Neural crest cell (in vitro differentiated cells): ENCODE data around the gene GNG14. TPM values are rescaled to one million over a fixed set of nuclear protein-coding genes. Genes with fewer than 3 reads are reported as not detected.
"Not testable (repeated sequence)": the region's sequence is repeated elsewhere in the genome, so short reads cannot be mapped to it uniquely, and the experiment has no call there.

Experiments used
- DNase-seq: peaks from one replicate; pipeline ENCODE4 v3.0.0; 2021; ENCODE audit warnings: low read depth, mixed read lengths, low spot score
- H3K27ac Mint-ChIP-seq: one replicate; pipeline ENCODE4 v1.8.0; 2021; ENCODE audit warnings: mild to moderate bottlenecking, mixed read lengths; ENCODE audit not compliant: unreplicated experiment
- H3K27me3 Mint-ChIP-seq: 2 replicates; pipeline ENCODE4 v1.8.0; 2021; ENCODE audit warnings: low read depth, mild to moderate bottlenecking, mixed read lengths
- H3K36me3 Mint-ChIP-seq: 2 replicates; pipeline ENCODE4 v1.8.0; 2021; ENCODE audit warnings: low read depth, mild to moderate bottlenecking, mixed read lengths
- H3K4me1 Mint-ChIP-seq: 2 replicates; pipeline ENCODE4 v1.8.0; 2021; ENCODE audit warnings: mixed read lengths
- H3K4me3 Mint-ChIP-seq: one replicate; pipeline ENCODE4 v1.8.0; 2021; ENCODE audit warnings: mild to moderate bottlenecking, mixed read lengths
- H3K9me3 Mint-ChIP-seq: 2 replicates; pipeline ENCODE4 v1.8.0; 2021; ENCODE audit warnings: mixed read lengths
- CTCF ChIP-seq: fragments of 200-600 bp; sonication (generic); conservative IDR thresholded peaks from 2 replicates; pipeline ENCODE4 v1.5.0; 2021; ENCODE audit warnings: antibody characterized with exemption, mild to moderate bottlenecking
- total RNA-seq: library from RNA; stranded (reverse); gene quantifications from 2 replicates; pipeline ENCODE4 v1.2.1, GENCODE V29; 2021

Gene GNG14
- total RNA-seq, 1 donor from 2014 or later = not detected

GRCh38 chr19:12723381-12723640 is 35.5 kb downstream of the GNG14 start:
- Mint-ChIP-seq H3K4me1 (peaks cover 40% of the 10 kb centered on the region), H3K9me3 (no peaks in the 10 kb centered on the region), H3K4me3 (peak overlapping the region; percentile 100), H3K27me3 (peaks cover 10% of the 10 kb centered on the region), H3K27ac (peak overlapping the region; percentile 100), H3K36me3 (peaks cover 15% of the 10 kb centered on the region)
- TF ChIP-seq CTCF = no peak
- DNase-seq = no peak

- peak; percentile 67 for DNase-seq
- H3K36me3 Mint-ChIP-seq = peaks cover 15% of the 10 kb centered on the region
- H3K27me3 Mint-ChIP-seq = peaks cover 10% of the 10 kb centered on the region
- H3K4me1 Mint-ChIP-seq = peaks cover 40% of the 10 kb centered on the region
- peak within 1 kb of the TSS; percentile 100 for H3K27ac Mint-ChIP-seq
- TF ChIP-seq CTCF = no peak
- H3K9me3 Mint-ChIP-seq = no peaks in the 10 kb centered on the region
- peak within 1 kb of the TSS; percentile 100 for H3K4me3 Mint-ChIP-seq
Observed at GRCh38 chr19:12723641-12724426, 36.0 kb downstream of the GNG14 start, which contains the start of gene TNPO2. Gene TNPO2 (minus strand): TSS chr19:12723932. CDS start chr19:12720977, 2,955 bp downstream.

GRCh38 chr19:12725612-12726011 is 37.8 kb downstream of the GNG14 start:
- not testable (repeated sequence) for H3K27ac Mint-ChIP-seq
- H3K27me3 Mint-ChIP-seq = peaks cover 10% of the 10 kb centered on the region

DNA sequence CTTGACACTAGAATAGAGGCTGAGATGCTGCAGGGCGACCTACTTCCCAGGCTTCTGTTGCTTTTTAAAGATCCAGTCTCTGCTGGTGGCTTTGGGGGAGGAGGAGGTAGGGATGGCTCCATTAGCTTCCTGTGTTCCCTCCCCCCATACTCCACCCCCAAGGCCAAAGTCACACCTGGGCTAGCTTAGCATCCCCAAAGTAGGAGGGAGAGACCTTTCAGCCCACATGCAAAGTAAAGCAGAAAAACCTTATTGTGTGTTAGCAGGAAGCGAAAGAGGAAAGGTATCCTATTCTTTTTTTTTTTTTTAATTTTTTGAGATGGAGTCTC is 39.2 kb downstream of the GNG14 start:
- no peak overlapping the region for H3K27ac Mint-ChIP-seq
- peak overlapping the region; percentile 81 for H3K4me3 Mint-ChIP-seq
- peaks cover 15% of the 10 kb centered on the region for H3K36me3 Mint-ChIP-seq
- no peaks in the 10 kb centered on the region for H3K9me3 Mint-ChIP-seq
- H3K4me1 Mint-ChIP-seq = peaks cover 32% of the 10 kb centered on the region
- peaks cover 7% of the 10 kb centered on the region for H3K27me3 Mint-ChIP-seq
- no peak for TF ChIP-seq CTCF
- DNase-seq = no peak

More at GRCh38 chr19:12725612-12726011, 37.8 kb downstream of the GNG14 start:
- Mint-ChIP-seq H3K36me3 (peaks cover 20% of the 10 kb centered on the region), H3K4me3 (peak overlapping the region; percentile 64), H3K4me1 (peaks cover 40% of the 10 kb centered on the region)
- H3K9me3 Mint-ChIP-seq, DNase-seq: not testable (repeated sequence)

DNA sequence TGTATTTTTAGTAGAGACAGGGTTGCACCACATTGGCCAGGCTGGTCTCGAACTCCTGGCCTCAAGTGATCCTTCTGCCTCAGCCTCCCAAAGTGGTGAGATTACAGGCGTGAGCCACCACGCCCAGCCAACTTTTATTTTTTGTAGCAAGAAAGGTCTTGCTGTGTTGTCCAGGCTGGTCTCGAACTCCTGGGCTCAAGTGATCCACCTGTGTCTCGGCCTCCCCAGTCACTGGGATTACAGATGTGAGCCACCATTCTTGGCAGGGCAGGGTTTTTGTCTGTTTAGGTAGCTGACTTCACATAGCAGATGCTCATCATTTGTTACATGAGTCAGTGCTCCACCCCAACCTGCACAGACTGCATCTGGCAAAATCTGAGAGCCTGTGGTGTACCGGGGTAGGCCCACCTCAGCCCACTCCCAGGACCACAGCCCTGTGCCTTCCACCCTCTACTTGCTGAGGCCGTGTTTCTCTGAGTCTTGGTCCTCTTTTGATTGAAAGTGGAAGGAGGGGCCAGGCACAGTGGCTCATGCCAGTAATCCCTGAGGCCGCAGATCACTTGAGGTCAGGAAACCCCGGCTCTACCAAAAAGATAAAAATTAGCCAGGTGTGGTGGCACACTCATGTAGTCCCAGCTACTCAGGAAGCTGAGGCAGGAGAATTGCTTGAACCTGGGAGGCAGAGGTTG is 40.1 kb downstream of the GNG14 start:
- no peaks in the 10 kb centered on the region for H3K9me3 Mint-ChIP-seq
- H3K4me3 Mint-ChIP-seq = peak overlapping the region; percentile 41
- H3K27me3 Mint-ChIP-seq = peaks cover 2% of the 10 kb centered on the region
- no peak overlapping the region for H3K27ac Mint-ChIP-seq
- peaks cover 34% of the 10 kb centered on the region for H3K4me1 Mint-ChIP-seq
- H3K36me3 Mint-ChIP-seq = peaks cover 18% of the 10 kb centered on the region
- no peak for TF ChIP-seq CTCF
- no peak for DNase-seq

DNA sequence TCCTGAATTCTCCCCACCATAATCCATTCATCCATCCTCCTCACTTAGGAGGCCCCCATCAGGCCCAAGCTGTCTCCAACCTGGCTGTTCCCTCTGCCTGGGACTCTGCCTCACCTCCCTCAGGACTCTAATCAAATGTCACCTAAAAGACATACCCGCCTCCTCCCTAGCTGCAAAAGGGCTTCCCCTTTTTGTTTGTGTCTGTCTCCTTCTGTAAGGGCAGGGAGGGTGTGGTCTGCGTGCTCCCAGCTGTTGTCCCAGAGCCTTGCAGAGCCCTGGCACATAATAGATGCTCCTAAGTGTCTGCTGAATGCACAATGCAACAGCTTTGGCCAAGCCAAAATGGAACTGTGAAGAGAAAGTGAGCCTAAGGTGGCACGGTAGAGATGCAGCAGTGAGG is 42.3 kb downstream of the GNG14 start:
- Mint-ChIP-seq H3K4me1 (peaks cover 28% of the 10 kb centered on the region), H3K27ac (no peak overlapping the region), H3K9me3 (no peaks in the 10 kb centered on the region), H3K4me3 (peak overlapping the region; percentile 80), H3K27me3 (no peaks in the 10 kb centered on the region), H3K36me3 (peaks cover 22% of the 10 kb centered on the region)
- no peak for DNase-seq
- TF ChIP-seq CTCF = no peak
